Hippocampal formation (tissue), 2 donors: Measurements from ENCODE around the gene P4HA1.

Experiments
- DNase-seq, 2 donors: peaks; one replicate each; lab custom pipeline; 2025; lab: John Stamatoyannopoulos, UW

Gene P4HA1

GRCh38 chr10:73094986-73095480, 1.6 kb downstream of the P4HA1 start:
- DNase-seq, result no peak

GRCh38 chr10:73093922-73094850, 2.5 kb downstream of the P4HA1 start:
- DNase-seq, result no peak

- DNase-seq, result no peak
These were observed 3.8 kb downstream of the P4HA1 start for GRCh38 chr10:73092830-73093229.

GRCh38 chr10:73088304-73088703, 8.4 kb downstream of the P4HA1 start:
- DNase-seq, result no peak

GRCh38 chr10:73086816-73087215, 9.8 kb downstream of the P4HA1 start:
- DNase-seq, result no peak

GRCh38 chr10:73084209-73084608, 12.5 kb downstream of the P4HA1 start:
- DNase-seq, result no peak

- no peak for DNase-seq
These were observed 13.4 kb downstream of the P4HA1 start for GRCh38 chr10:73083221-73083620.

GRCh38 chr10:73079779-73080541, 16.7 kb downstream of the P4HA1 start:
- no peak for DNase-seq

GRCh38 chr10:73076360-73077183, 20.1 kb downstream of the P4HA1 start:
- DNase-seq, result peak; percentile 38 to 67

- DNase-seq, result no peak
These were observed 20.8 kb downstream of the P4HA1 start for GRCh38 chr10:73075829-73076228.

- no peak for DNase-seq
These were observed 23.0 kb downstream of the P4HA1 start for GRCh38 chr10:73073627-73074026.

GRCh38 chr10:73065441-73065840, 31.2 kb downstream of the P4HA1 start:
- DNase-seq, result no peak

GRCh38 chr10:73061743-73062142, 34.9 kb downstream of the P4HA1 start:
- no peak for DNase-seq

- DNase-seq, result no peak
These were observed 35.7 kb downstream of the P4HA1 start for GRCh38 chr10:73060738-73061635.

GRCh38 chr10:73060173-73060572, 36.5 kb downstream of the P4HA1 start:
- no peak for DNase-seq

- DNase-seq, result no peak
These were observed 38.5 kb downstream of the P4HA1 start for GRCh38 chr10:73058057-73058591.

- DNase-seq, result no peak
These were observed 42.4 kb downstream of the P4HA1 start for GRCh38 chr10:73054286-73054685.

GRCh38 chr10:73053275-73053674, 43.4 kb downstream of the P4HA1 start:
- no peak for DNase-seq

GRCh38 chr10:73044378-73045285, 52.0 kb downstream of the P4HA1 start:
- no peak for DNase-seq
